HepG2 (cell line): ENCODE data around the gene TEDC2. TPM values are rescaled to one million over a fixed set of nuclear protein-coding genes. Genes with fewer than 3 reads are reported as not detected.
A peak's percentile ranks its signal among the peaks of the same experiment; 100 is the strongest.

Source experiments
- ATAC-seq: fragments of 200-7000 bp; cut with Tn5 transposase; 3 replicates; pipeline ENCODE4 v1.9.1; 2020; ENCODE audit warnings: mild to moderate bottlenecking, moderate library complexity
- BruUV-seq: library from RNA; stranded (reverse); fragments of 400-500 nt; replicated peaks from 2 replicates; lab custom pipeline; 2021; lab: Mats Ljungman, UMichigan
- CTCF ChIA-PET: fragments of 300-600 bp; formaldehyde crosslinking; extraction: SDS; loops from one replicate; lab custom pipeline; 2021; ENCODE audit warnings: low total read pairs, inconsistent platforms, low intra/inter-chr PET ratio; lab: Yijun Ruan, JAX
- POLR2A ChIA-PET: fragments of 350-600 bp; sonication (Branson Sonifier 250); formaldehyde crosslinking; loops from one replicate; lab custom pipeline; 2020; ENCODE audit warnings: antibody characterized with exemption, inconsistent platforms; lab: Yijun Ruan, JAX
- DNase-seq: peaks from one replicate; pipeline ENCODE4 v3.0.0-alpha.2; 2015; ENCODE audit warnings: low spot score
- FAIRE-seq: peaks from 3 replicates; lab custom pipeline; 2011; peaks lifted over from hg19 to GRCh38; lab: Jason Lieb, UNC
- H2AFZ ChIP-seq: one replicate; pipeline ENCODE4 v1.6.1; 2011; ENCODE audit warnings: low read length, inconsistent platforms
- H3K27ac ChIP-seq: fragments of 300-600 bp; 3 replicates; pipeline ENCODE4 v1.8.0; 2011; ENCODE audit warnings: mixed run types, mild to moderate bottlenecking, mixed read lengths, low read length, inconsistent platforms; ENCODE audit not compliant: insufficient read depth; ENCODE audit errors: extremely low read length
- H3K27me3 ChIP-seq, 2 experiments: fragments of 200-600 bp in 1 of 2; 2 replicates in 1 of 2; 3 replicates in 1 of 2; pipeline versions ENCODE4 v1.6.0 to v1.8.0; 2011; ENCODE audit warnings: low read length in 2 of 2, mild to moderate bottlenecking in 2 of 2, moderate library complexity in 2 of 2, inconsistent platforms in 1 of 2; ENCODE audit not compliant: insufficient read depth in 2 of 2, control insufficient read depth in 1 of 2
- H3K36me3 ChIP-seq, 2 experiments: fragments of 200-600 bp in 1 of 2; replicated peaks in 1 of 2; 2 replicates in 1 of 2; 3 replicates in 1 of 2; pipeline versions ENCODE4 v1.5.1 to v1.8.0; 2011; ENCODE audit warnings: low read length in 2 of 2, inconsistent platforms in 1 of 2; ENCODE audit not compliant: insufficient read depth in 2 of 2, control insufficient read depth in 1 of 2
- H3K4me1 ChIP-seq: 2 replicates; pipeline ENCODE4 v1.5.1; 2012; ENCODE audit warnings: low read length, inconsistent platforms; ENCODE audit not compliant: insufficient read depth
- H3K4me2 ChIP-seq: 2 replicates; pipeline ENCODE4 v1.6.0; 2011; ENCODE audit warnings: low read depth, low read length, inconsistent platforms
- H3K4me3 ChIP-seq, 3 experiments: fragments of 200-600 bp in 1 of 3; sonication (generic), shearing (Covaris generic) in 1 of 3; replicated peaks in 1 of 3; 2 replicates each; pipeline ENCODE4 v1.5.1; 2011 to 2016; ENCODE audit warnings: low read length in 3 of 3, inconsistent platforms in 2 of 3, low read depth in 2 of 3, mild to moderate bottlenecking in 2 of 3, control low read depth in 1 of 3, mixed read lengths in 1 of 3; ENCODE audit not compliant: insufficient read depth in 1 of 3
- H3K79me2 ChIP-seq: one replicate; pipeline ENCODE4 v1.6.1; 2011; ENCODE audit warnings: low read length, inconsistent platforms; ENCODE audit not compliant: insufficient read depth
- H3K9ac ChIP-seq: 2 replicates; pipeline ENCODE4 v1.6.0; 2011; ENCODE audit warnings: mild to moderate bottlenecking, low read depth, low read length, inconsistent platforms; ENCODE audit not compliant: insufficient read depth
- H3K9me3 ChIP-seq: 2 replicates; pipeline ENCODE4 v1.5.1; 2012; ENCODE audit warnings: mild to moderate bottlenecking, low read length
- H4K20me1 ChIP-seq: 2 replicates; pipeline ENCODE4 v1.6.0; 2011; ENCODE audit warnings: inconsistent platforms, mild to moderate bottlenecking, low read length, moderate library complexity; ENCODE audit not compliant: insufficient read depth
- ATF7 ChIP-seq, 2 experiments: fragments of 450-650 bp in 1 of 2; sonication (generic) in 1 of 2; formaldehyde crosslinking in 1 of 2; IDR thresholded peaks; 2 replicates each; pipeline versions ENCODE4 v1.4.0 to v1.6.1; 2016 to 2020; ENCODE audit warnings: antibody characterized with exemption in 1 of 2, mild to moderate bottlenecking in 1 of 2, missing genetic modification reagents in 1 of 2
- CENPBD1 ChIP-seq: sonication (generic); formaldehyde crosslinking; IDR thresholded peaks from 2 replicates; pipeline ENCODE4 v1.8.0; 2022; ENCODE audit warnings: missing genetic modification reagents, low read depth, mild to moderate bottlenecking, borderline replicate concordance
- CHD4 ChIP-seq: fragments of 200-600 bp; sonication (generic); IDR thresholded peaks from 2 replicates; pipeline ENCODE4 v1.7.0; 2017; ENCODE audit warnings: mild to moderate bottlenecking, low read length, borderline replicate concordance
- GTF2F1 ChIP-seq: fragments of 150-350 bp; IDR thresholded peaks from 2 replicates; pipeline ENCODE4 v1.6.1; 2014; ENCODE audit warnings: low read length
- GTF3A ChIP-seq: sonication (generic); formaldehyde crosslinking; conservative IDR thresholded peaks from 2 replicates; pipeline ENCODE4 v1.4.0; 2020; ENCODE audit warnings: mild to moderate bottlenecking, missing genetic modification reagents
- SMAD1 ChIP-seq: sonication (generic); formaldehyde crosslinking; IDR thresholded peaks from 2 replicates; pipeline ENCODE4 v1.4.0; 2020; ENCODE audit warnings: missing genetic modification reagents, low read depth, mild to moderate bottlenecking, borderline replicate concordance
- ZNF12 ChIP-seq: sonication (generic); formaldehyde crosslinking; IDR thresholded peaks from 2 replicates; pipeline ENCODE4 v1.5.0; 2020; ENCODE audit warnings: missing genetic modification reagents
- ZNF24 ChIP-seq: fragments of 450-650 bp; IDR thresholded peaks from 2 replicates; pipeline ENCODE4 v1.6.1; 2017; ENCODE audit warnings: antibody characterized with exemption, mild to moderate bottlenecking
- ZNF768 ChIP-seq: sonication (generic); formaldehyde crosslinking; IDR thresholded peaks from 2 replicates; pipeline ENCODE4 v1.4.0; 2020; ENCODE audit warnings: missing genetic modification reagents
- ZNF839 ChIP-seq: sonication (generic); formaldehyde crosslinking; IDR thresholded peaks from 2 replicates; pipeline ENCODE4 v1.4.0; 2020; ENCODE audit warnings: missing genetic modification reagents, mild to moderate bottlenecking, borderline replicate concordance
- WGBS: methylation state at CpG from one replicate; pipeline ENCODE4 v1.1.6; 2017; ENCODE audit warnings: low lambda C conversion rate; 5-methylcytosine and 5-hydroxymethylcytosine counted together
- in situ Hi-C: cut with HindIII; loops from 2 replicates; pipeline ENCODE4 v1.10.0; 2017; ENCODE audit warnings: low pct_unique_long_range_greater_than_20kb; ENCODE audit not compliant: extremely low pct_ligation_motif_present
- intact Hi-C: fragments of 100-400 bp; cut with micrococcal nuclease; formaldehyde crosslinking; loops from one replicate; pipeline ENCODE4 v1.10.0; 2022; ENCODE audit not compliant: unreplicated experiment
- polyA plus RNA-seq, 8 experiments: library from polyadenylated mRNA; depleted of rRNA in 3 of 8; stranded (reverse) in 7 of 8; unstranded in 1 of 8; fragments of >200 nt; fragmentation: Illumina TruSeq in 4 of 8; extraction: Trizol in 4 of 8; gene quantifications; 2 replicates each; pipeline versions ENCODE4 v1.2.1 to v1.2.3, GENCODE V29; 2011 to 2016; ENCODE audit warnings: low read depth in 4 of 8, missing spikeins in 1 of 8, mixed read lengths in 1 of 8; ENCODE audit not compliant: insufficient read depth in 1 of 8
- total RNA-seq, 5 experiments: library from RNA; depleted of rRNA; stranded (reverse); fragments of >200 nt; fragmentation: Illumina TruSeq; extraction: Trizol; gene quantifications; 2 replicates each; pipeline ENCODE4 v1.2.3, GENCODE V29; 2016; ENCODE audit warnings: low read depth in 1 of 5
- TF ChIP-seq, protein P1 (sequence below): sonication (generic); formaldehyde crosslinking; IDR thresholded peaks from 2 replicates; pipeline ENCODE4 v1.5.1; 2020; ENCODE audit warnings: mild to moderate bottlenecking, missing genetic modification reagents, borderline replicate concordance

The TEDC2 gene
- total and polyA plus RNA-seq, 2 of the 13 experiments (the other 11 are each of a cell fraction or from before 2014, with no cell fraction given), result 6.2 to 24.4 TPM

DNA sequence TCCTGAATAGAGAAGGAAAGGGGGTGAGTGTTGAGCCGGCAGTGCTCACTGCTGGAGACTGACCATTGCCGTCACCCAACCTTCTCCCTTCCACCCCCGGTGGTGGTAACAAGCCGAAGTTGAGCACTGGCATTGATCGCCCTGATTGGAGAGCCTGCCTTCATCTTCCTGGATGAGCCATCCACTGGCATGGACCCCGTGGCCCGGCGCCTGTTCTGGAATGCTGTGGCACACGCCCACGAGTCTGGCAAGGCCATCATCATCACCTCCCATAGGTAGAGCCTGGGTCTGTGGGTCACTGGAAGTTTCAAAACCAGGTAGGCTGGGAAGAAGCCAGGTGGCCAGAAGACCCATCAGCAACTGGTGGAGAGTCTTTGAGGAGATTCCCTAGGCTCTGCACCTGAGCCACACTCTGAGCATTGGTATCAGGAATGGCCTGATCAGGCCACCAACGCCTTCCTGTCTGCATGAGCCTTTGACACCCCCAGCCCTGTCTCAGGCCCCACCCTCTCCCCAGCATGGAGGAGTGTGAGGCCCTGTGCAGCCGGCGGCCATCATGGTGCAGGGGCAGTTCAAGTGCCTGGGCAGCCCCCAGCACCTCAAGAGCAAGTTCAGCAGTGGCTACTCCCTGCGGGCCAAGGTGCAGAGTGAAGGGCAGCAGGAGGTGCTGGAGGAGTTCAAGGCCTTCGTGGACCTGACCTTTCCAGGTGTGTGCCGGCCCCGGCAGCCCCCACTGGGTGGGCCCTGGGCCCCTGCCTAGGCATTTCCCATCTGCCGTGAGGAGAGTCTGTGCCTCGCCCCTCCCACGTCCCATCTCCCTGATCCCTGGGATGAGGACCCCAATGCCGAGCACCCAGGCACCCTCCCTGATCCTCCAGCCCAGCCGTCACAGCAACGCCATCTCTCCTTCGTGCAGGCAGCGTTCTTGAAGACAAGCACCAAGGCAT lies 35.6 kb upstream of the TEDC2 start (continued):
- TF ChIP-seq, protein P1, sequence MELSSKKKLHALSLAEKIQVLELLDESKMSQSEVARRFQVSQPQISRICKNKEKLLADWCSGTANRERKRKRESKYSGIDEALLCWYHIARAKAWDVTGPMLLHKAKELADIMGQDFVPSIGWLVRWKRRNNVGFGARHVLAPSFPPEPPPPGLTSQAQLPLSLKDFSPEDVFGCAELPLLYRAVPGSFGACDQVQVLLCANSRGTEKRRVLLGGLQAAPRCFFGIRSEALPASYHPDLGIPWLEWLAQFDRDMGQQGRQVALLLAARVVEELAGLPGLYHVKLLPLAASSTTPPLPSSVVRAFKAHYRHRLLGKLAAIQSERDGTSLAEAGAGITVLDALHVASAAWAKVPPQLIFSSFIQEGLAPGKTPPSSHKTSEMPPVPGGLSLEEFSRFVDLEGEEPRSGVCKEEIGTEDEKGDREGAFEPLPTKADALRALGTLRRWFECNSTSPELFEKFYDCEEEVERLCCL (CRISPR knock-in tag), result no peak
- TF ChIP-seq ATF7 (IDR thresholded peaks at IDR 0.05), result no peak
- TF ChIP-seq ATF7 (CRISPR knock-in tag; IDR thresholded peaks at IDR 0.05), result no peak
- no peak for TF ChIP-seq GTF3A (CRISPR knock-in tag)
- TF ChIP-seq, all 625 proteins: peak for 0

DNA sequence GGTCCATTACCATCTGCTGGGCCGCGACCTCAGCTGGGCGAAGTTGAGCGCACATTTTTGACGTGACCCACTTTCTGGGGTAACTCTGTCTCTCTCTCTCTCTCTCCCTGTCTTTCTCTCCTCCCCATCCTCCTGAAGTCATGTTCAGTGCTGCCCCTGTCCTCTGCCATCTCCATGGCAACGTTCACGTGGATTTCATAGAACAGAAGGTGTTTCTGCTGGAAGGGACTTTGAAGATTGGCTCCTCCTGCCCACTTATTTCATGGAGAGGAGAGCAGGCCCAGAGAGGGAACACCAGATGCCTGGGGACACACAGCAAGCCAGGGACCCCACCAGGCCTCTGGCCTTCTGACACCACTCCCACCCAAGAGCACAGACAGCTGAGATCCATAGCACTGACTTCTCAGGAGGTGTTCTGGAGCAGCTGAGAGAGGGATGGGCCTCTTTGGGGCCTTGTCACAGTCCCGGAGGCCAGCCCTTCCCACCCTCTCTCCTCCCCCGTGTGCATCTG lies 34.8 kb upstream of the TEDC2 start:
- no peak for TF ChIP-seq CENPBD1 (CRISPR knock-in tag)
- TF ChIP-seq ZNF839 (CRISPR knock-in tag), result no peak
- no peak for TF ChIP-seq GTF2F1
- no peak for TF ChIP-seq SMAD1 (CRISPR knock-in tag)
- no peak for TF ChIP-seq ZNF12 (CRISPR knock-in tag)
- TF ChIP-seq CHD4, result no peak
- no peak for TF ChIP-seq ZNF24
- TF ChIP-seq ZNF768 (CRISPR knock-in tag), result peak; percentile 88
- TF ChIP-seq, all 625 proteins: peak for 1
- BruUV-seq, result no TSS peak
- peaks cover 5% of the 10 kb centered on the region for H3K79me2 ChIP-seq
- FAIRE-seq, result no peak
- no peak overlapping the region for H3K4me3 ChIP-seq
- H3K9me3 ChIP-seq, result no peaks in the 10 kb centered on the region
- intact Hi-C loops, result loop anchor here (5.0 kb wide), 1 partner anchor 83 kb away; the partner anchor contains the start of gene ABCA3
- no peak overlapping the region for H3K27ac ChIP-seq
- H3K27me3 ChIP-seq, result peaks cover 10 to 28% of the 10 kb centered on the region in 2 experiments
- CTCF ChIA-PET, result no interaction called here
- H3K4me2 ChIP-seq, result no peak overlapping the region
- H3K36me3 ChIP-seq, result no peaks in the 10 kb centered on the region
- 51% methylated on average over 8 of the region's 9 CpGs for WGBS
- POLR2A ChIA-PET, result no interaction called here
- H3K9ac ChIP-seq, result no peak overlapping the region
- peaks cover 18% of the 10 kb centered on the region for H3K4me1 ChIP-seq
- in situ Hi-C loops, result loop anchor here (5.0 kb wide), 1 partner anchor 77 kb away; no protein-coding TSS in a partner anchor
- no peak for DNase-seq
- no peak for ATAC-seq
- H2AFZ ChIP-seq, result no peak overlapping the region
- H4K20me1 ChIP-seq, result no peaks in the 10 kb centered on the region
